Occipital lobe (tissue), 2 donors: ENCODE results near the gene CRMP1. TPM values are rescaled to one million over a fixed set of nuclear protein-coding genes. Genes with fewer than 3 reads are reported as not detected.

Source experiments
- DNase-seq: peaks from one replicate; lab custom pipeline; 2025; lab: John Stamatoyannopoulos, UW
- total RNA-seq: library from RNA; depleted of rRNA; stranded (reverse); fragments of >200 nt; gene quantifications from one replicate; pipeline ENCODE4 v1.2.3, GENCODE V29; 2014

CRMP1 gene
- total RNA-seq, 1 donor from 2014 or later, result 555 TPM

DNA sequence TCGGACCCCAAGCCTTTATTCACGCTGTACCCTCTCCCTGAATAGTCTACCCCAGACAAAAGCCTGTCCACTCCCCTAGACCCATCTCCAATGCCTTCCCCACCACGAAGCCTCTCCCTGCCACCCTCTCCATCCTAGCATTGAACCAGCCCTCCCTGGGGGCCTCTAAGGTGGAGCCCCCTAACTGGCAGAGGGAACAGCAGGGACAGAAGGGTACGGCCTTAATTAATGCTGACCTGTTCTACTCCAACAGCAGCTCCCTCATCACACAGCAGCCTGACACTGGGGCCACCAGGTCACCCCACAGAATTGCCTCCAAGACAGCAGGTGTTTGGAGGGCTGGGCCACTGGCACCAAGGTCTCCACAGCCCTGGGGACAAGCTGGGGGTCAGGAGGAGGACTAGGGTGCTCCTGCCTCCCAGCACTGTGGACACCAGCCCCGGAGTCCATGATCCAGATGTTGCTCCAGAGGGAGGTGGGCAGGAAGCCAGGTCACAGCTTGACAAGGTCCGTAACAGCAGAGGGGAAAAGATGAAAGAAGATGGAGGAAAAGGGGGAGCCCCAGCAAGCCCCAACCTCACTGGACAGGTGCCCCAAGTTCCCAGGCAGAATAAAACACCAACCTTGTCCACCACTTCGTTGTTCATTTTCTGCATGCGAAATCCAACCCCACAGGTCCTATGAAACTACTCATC is 3.7 kb downstream of the CRMP1 start:
- DNase-seq, result no peak

DNA sequence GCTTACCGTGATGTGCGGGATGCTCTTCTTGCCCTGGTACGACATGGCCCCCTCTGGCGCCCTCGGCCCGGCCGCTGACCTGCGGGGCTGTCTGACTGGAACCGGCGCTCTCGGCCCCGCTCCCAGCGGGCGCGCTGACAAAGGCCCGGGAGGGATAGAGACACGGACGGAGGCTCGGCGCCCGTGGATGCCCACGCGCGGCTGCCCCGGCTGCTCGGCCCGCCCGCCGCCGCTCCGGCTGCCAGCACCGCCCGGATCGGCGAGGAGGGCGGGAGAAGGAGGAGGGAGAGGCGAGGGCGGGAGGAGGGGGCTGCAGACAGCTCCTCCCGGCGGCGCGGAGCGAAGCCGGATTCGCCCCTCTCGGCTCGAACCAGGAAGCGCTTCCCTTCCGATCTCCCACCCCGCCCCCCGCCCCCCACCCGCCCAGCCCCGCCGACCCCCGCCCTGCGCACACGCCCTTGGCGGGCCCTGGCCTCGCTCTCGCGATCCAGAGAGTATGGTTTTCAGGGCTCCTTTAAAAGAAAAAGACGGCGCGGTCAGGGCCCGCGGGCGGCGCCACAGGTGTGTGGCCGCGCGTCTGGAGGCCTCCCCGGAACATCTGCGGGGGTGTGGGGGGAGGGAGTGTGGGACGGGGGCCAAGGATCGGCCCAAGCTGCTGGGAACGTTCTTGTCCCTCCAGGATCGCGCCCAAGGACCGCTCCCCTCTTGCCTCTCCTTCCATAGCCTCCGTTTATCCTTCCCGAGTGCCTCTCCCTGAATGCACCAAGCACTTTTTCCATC is 4.5 kb downstream of the CRMP1 start:
- no peak for DNase-seq

DNA sequence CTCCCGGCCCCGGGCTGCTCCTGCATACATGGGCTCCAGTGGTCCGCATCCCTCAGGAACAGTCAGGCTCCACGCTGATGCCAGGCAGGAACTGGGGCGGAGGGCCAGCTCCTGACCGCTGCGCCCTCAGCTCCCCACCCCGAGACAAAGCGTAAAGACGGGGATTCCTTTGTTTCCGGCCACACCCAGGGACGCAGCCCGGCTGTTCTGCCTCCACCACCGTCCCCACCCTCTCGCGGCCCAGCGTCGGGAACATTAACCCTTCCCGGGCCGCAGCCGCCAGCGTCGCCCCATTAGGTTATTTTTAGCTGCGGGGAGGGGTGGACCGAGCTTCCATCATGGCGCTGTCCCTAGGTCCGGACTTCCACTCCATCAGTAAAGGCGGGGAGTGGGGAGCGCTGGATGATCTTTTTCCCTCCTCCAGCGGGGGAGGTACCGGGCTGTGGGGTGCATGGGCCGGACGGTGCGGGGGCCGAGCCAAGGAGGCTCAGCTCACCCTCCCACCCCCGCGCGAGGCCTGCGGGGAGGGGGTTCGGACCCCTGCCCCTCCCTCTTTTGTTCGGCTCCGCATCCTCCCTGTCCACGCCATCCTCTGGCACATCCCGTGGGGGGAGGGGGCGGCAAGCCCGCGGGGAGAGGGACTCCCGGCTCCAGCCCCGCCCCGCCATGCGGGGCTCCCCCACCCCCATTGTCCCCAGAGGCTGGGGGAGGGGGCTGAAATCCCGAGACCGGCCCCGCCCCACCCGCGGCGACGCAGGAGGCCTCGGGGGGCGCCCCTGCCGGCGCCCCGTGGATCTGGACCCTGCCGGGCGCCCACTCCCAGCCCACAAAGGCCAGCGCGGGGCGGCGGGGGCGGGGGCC is 5.3 kb downstream of the CRMP1 start:
- no peak for DNase-seq

DNA sequence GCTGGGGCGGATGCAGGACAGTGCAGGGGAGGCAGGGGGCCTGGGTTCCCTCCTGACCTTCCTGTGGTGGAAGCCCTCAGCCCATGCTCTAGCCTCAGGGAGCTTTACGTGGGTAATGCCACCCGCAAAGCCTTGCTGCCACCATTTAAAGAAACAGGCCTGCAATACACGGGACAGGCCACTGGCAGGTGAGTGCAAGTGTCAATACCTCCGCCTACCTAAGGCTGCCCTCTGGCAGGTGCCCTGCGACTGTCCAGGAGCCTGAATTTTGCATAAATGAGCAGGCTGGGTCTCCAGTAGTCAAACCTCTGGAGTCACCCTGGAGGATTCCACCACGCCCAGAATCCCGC is 5.9 kb downstream of the CRMP1 start:
- no peak for DNase-seq

DNA sequence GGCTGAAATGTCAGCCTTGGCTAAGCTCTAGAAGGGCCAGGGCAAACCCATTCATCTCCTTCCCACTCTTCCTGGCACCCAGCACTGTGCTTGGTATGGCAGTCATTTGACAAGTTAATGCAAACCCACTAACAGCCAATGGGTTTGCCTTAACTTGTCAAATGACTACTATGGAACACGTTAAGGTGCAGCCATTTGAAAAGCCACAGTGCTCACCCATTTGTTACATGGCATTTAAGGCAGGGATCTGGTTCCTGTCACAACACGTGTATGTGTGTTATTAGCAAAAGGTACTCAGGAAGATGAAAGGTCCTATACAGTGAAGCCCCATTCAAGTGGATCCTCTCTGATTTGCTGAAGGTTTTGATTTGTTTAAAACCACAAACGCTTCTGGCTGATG is 7.2 kb downstream of the CRMP1 start:
- no peak for DNase-seq

DNA sequence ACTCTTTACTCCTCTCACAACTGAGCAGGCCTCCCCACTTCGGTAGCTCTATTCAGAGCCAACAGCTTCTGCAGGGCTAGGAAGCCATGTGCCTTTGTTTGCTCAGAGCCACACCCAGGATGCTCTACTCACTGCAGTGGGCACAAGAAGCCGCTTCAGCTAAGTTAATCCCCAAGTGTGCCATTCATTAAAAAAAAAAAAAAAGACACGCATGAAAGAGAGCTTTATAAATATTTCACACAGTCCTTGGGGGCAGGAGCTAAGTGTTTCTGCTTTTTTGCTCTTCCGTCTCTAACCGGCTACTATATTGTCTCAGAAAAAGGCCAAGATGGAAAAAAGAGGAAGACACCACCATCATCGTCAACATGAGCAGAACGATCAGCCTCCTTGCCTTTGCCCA is 8.1 kb downstream of the CRMP1 start:
- DNase-seq, result no peak

DNA sequence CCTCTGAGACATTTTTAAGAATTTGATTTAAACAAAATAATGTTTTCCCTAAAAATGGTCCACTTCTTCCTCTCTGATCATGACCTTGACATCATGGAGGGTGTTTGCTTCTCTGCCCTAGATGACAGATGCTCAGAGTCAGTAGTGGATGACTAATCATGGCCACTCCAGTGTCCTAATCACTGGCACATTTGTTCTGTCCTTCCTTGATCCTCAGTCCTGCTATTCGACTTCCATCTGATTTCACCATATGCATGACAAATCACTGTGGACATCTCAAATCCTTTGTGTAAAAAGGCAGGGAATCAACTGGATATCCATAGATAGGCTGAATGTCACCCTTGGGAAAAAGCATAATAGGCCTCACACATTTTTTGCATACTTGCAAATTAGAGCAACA is 9.0 kb downstream of the CRMP1 start:
- DNase-seq, result no peak

DNA sequence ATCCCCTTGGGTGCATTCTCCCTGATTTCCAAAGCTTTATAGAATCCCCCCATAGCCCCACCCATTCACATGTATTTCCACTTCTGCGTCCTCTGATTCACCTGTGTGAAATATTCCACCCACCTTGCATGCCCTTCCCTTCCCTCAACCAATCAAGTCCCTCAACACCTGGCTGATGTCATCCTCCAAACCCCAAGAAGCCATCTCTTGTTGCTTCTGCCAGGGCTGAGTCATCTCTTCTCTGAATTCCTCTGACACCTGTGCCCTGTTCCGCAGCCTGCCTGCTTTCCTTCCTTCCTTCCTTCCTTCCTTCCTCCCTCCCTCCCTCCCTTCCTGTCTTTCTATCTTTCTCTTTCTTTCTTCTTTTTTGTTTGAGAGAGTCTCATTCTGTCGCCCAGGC is 9.9 kb downstream of the CRMP1 start:
- no peak for DNase-seq

DNA sequence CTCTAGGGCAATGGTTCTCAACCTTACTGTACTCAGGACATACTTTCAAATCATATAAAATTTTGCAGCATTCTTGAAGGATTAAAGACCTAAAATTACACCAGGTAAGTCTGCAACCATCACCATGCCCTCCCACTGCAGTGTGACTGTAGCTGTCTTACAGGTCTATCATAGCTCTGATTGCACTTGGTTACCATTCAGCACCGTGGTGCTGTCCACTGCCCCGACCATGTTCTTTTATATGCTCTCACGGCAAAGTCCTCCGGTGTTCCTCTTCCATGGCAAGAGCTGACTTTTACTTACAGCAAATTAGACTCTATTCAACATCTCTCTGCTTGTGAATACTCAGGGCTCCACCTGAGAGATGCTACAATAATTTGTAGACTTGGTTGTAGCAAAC is 11.5 kb downstream of the CRMP1 start:
- no peak for DNase-seq

DNA sequence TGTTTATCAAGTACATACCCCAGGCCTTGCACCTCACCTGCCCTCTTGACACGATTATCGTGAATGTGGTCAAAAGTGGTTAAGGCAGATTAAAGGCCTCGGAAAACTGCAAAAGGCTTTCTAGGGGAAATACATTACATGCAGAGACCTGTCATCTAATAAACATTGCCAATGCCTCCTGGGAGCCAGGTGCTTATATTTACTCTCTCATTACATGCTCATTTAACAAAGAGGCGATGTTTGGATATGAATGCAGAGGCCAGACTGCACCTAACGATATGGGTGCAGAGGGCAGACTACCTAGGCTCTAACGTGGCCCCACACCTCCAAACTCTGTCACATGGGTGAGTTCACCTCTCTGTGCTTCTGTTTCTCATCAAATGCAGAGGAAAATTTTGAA is 14.5 kb downstream of the CRMP1 start:
- DNase-seq, result no peak

DNA sequence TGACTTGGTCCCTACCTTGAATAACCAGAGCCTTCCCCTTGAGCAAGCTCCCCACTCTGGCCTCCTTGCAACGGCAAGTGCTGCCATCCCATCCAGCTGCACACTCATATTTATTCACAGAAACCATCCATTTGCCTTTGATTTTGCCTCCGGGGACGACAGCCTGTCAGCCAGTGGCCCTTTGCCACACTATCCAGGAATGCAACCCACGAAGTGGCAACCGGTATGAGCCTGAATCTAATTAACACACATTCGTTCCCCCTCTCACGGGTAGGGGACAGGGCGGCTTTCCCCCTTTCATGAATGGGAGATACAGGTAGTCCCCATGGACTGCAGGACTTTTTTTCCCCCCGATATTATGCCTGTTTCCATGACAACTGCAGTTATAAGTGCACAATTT is 15.5 kb downstream of the CRMP1 start:
- DNase-seq, result no peak

DNA sequence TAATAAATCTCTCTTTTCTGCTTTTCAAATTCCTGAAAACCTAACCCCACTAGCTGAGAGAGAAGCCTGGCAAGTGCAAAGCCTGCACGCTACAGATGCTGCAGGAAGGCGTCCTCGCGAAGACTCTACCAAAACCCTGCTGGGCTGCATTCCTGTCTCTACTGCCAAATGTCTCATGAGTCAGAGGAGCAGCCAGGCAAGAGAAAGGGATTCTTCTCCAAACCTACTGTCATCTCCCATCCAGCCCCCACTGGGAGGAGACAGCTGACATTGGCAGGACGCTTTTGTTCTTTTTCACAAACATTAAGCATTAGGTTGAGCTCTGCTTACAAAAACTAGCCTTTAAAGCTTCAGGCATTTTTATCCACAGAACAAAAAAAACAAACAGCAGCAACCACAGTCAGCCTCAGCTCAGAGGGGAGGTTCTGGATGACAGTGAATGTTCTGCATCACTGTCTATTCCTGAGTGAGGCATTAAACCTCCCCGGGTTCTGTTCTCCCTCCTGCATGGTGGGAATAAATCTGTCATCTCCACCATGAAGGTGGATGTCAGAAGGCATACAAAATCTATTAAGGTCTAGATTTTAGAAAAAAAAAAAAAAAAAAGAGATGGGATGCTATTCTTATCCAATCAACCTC is 18.0 kb downstream of the CRMP1 start:
- peak; percentile 75 for DNase-seq

DNA sequence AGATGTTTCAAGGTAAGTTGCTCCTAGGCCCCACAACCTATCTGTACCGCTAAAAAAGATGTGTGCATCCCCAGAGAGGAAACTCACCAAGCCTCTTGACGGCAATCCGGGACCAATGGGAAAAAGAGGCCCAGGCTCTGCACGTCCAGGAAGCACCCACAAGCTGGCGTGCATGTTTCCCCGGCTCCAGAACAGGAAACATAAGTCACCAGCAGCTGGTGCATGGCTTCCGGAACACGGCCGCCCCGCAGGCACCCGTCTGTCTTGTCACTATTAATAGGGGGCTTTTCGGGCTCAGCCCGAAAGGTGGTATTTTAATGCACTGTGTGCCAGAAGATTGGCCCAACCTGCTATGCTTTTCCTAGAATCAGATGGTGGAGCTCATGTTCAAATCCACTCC is 22.2 kb downstream of the CRMP1 start:
- no peak for DNase-seq

DNA sequence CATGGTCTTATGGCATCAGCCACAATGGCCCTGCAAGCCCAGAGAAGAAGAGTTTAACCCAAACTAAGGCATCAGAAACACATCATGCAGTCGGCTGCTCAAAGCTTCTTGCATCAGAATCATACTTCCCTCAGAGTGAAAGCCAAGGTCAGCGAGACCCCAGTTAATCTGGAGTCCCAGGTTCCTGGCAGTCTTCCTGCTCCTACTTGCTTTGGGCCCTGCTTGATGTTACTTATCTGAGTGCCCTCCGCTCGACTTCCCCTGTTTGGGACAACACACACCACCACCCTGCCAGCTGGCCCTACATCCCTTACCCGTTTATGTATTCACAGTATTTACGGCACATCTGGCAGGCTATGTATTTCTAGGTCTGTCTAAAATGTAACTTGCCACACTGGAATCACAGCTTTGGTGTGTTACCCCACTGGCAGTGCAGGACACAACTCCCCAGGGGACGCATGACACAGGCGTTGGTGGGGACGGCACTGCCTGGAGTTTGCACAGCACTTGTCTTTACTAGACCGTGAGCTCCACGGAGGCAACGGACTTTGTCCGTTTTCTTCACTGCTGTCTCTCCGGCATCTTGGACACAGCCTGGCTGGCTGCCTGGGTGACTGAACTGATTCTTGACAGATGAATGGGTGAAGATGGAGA is 22.8 kb downstream of the CRMP1 start:
- DNase-seq, result no peak

DNA sequence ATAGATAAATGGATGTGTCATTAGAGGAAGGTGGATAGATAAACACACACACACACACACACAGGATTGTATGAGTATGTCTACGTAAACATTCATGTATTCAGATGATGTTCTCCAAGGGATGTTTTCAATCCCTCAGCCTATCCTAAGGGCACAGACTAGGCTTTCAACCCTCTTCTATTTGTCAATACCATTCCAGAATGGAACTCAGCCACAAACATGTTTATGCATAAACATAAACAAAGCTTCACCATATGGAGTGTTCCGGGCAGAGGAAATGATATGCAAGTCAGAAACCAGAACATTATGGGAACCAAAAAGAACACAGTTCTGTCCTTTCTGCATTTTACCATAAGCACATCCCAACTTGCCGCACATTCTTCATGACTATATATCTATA is 25.0 kb downstream of the CRMP1 start:
- no peak for DNase-seq

DNA sequence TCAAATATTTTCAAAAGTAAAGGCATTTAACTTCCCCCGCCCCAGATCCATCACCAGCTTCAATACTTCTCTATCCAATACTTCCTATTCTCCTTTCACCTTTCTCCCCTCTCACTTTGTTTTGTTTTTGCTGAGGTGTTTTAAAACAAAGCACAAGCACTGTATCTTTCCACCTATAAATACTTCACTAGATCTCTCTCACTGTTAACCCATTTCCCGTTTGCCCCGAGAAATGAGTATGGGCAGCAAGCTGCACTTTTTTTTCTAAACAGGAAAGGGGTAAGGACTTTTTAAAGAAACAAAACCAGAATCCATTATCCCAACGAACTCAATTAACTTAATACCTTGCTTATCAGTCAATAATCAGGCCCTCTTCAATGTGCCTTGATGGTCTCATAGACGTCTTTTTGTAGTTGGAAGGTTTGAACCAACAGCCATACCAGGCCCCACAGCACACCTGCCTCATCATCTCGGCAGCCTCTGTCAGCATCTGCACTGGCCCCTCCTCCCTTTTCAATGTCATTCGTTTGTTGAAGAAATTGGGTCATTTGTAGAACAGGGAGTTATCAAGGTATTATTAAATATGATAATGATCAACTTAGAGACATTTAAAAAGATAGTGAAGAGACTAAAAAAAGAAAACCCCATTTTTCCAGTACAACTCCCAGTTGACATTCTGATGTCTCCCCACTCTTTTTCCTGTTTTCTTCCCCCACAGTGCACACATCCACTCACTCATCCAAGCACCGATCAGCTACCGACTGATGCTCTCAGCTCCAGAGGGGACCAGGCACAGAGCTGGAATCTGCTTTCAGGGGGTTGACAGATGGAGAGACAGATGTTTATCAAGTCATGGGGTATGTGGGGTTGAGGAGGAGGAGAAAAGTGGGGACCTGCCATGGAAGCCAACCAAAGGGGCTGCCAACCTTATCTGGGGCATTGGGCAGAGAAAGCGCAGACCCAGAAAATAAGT is 25.8 kb downstream of the CRMP1 start:
- DNase-seq, result no peak

DNA sequence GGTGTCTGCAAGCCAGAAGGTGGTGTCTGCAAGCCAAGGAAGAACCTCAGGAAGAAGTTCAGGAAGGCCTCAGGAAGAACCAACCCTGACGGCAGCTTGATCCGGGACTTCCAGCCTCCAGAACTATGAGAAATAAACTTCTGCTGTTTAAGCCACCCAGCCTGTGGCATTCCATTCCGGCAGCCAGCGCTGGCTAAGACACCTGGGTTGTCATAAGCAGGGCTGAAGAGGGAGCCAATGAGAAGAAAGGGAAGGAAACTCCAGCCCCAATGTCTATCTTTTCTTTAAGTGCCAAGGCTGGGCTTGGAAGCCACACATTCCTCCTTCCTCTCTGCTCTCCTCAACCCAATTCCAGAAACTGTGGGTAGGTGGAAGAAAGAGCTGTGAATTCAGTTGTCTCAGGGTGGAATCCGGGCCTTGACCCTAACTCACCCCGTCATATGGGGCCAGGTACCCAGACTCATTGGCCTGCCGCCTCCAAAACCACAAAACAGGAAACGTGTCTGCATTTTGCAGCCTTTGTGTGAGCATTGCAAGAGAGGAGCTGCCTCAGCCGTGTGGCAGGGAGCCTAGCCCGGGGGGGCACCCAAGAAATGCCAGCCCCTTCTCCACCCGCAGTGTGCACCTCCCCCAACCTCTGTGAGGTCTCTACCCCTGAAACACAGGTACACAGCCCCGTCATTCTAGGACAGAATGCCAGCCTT is 26.8 kb downstream of the CRMP1 start:
- no peak for DNase-seq

DNA sequence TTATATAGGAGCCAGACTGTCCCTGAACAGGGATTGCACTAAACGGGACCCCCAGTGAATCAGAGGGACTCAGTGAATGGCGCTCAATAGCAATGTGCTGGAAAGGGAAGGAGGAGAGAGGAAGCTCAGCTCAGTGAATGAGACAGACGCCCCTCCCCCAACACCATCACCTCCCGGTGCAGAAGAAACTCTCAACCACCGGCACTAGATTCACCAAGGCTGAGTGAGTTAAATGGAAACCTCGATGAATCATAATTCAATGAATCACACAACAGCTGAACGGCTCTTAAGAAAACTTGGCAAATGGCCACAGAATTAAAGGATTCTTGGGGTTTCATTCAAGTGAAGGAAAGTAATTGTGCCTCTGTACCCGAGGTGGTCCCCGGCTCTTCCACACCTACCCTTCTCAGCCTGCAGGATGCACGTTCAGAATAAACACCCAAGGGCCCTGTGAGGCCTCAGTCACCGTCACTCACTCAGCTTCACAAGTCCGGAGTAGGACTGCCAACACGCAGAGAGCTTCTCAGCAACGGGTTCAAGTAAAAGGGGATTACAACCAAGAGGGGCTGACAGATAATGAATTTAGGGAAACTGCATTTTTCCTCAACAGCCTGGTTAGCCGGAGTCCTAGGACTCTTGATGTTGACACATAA is 29.3 kb downstream of the CRMP1 start:
- DNase-seq, result no peak
